ENCODE measurements around the gene FAM229A. TPM values are rescaled to one million over a fixed set of nuclear protein-coding genes. Genes with fewer than 3 reads are reported as not detected.
"Not testable (repeated sequence)": the region's sequence is repeated elsewhere in the genome, so short reads cannot be mapped to it uniquely, and the experiment has no call there.

The FAM229A gene
- total RNA-seq, 1 donor, result 2.5 TPM

DNA sequence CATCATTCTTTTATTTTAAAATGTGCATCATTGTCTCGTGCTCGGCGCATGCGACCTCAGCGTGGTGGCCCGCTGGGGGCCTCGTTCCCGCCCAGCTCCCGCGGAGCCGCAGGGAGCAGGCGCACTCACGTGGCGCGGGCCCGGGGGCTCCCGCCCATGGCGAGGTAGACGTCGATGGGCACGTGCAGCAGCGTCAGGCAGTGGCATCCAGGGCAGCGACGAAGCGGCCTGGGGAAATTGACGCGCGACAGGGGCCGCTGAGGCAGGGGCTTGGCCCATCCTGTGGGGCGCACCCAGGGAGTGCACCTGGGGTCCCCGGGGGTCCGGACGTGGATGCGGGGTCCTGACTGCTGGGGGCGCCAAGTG is 994 bp downstream of the FAM229A start:
- no peak overlapping the region for H2AFZ ChIP-seq (ENCODE audit: low read length)
- TF ChIP-seq, protein P1, sequence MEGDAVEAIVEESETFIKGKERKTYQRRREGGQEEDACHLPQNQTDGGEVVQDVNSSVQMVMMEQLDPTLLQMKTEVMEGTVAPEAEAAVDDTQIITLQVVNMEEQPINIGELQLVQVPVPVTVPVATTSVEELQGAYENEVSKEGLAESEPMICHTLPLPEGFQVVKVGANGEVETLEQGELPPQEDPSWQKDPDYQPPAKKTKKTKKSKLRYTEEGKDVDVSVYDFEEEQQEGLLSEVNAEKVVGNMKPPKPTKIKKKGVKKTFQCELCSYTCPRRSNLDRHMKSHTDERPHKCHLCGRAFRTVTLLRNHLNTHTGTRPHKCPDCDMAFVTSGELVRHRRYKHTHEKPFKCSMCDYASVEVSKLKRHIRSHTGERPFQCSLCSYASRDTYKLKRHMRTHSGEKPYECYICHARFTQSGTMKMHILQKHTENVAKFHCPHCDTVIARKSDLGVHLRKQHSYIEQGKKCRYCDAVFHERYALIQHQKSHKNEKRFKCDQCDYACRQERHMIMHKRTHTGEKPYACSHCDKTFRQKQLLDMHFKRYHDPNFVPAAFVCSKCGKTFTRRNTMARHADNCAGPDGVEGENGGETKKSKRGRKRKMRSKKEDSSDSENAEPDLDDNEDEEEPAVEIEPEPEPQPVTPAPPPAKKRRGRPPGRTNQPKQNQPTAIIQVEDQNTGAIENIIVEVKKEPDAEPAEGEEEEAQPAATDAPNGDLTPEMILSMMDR (IDR thresholded peaks at IDR 0.05; ENCODE audit: extremely low read depth, low read depth, low read length), result no peak
- H3K27me3 ChIP-seq (ENCODE audit: insufficient read depth, low read length), result no peaks in the 10 kb centered on the region
- no peak overlapping the region for H3K27ac ChIP-seq (ENCODE audit: low read depth, low read length)
- peak overlapping the region; percentile 80 for H3K4me2 ChIP-seq (ENCODE audit: insufficient read depth, low read length)
- peaks cover 24% of the 10 kb centered on the region for H3K36me3 ChIP-seq (ENCODE audit: insufficient read depth, low read length)
- no peak for DNase-seq (ENCODE audit: insufficient read length, low spot score, missing footprints)
- H3K9me3 ChIP-seq (ENCODE audit: low read depth, low read length), result no peaks in the 10 kb centered on the region
- H3K4me3 ChIP-seq (ENCODE audit: insufficient read depth, low read length), result peak overlapping the region; percentile 71
- H4K20me1 ChIP-seq (ENCODE audit: insufficient read depth, low read length), result peaks cover 8% of the 10 kb centered on the region
- H3K4me1 ChIP-seq (ENCODE audit: insufficient read depth, low read length), result peaks cover 8% of the 10 kb centered on the region
- no peaks in the 10 kb centered on the region for H3K79me2 ChIP-seq (ENCODE audit: insufficient read depth, low read length)

DNA sequence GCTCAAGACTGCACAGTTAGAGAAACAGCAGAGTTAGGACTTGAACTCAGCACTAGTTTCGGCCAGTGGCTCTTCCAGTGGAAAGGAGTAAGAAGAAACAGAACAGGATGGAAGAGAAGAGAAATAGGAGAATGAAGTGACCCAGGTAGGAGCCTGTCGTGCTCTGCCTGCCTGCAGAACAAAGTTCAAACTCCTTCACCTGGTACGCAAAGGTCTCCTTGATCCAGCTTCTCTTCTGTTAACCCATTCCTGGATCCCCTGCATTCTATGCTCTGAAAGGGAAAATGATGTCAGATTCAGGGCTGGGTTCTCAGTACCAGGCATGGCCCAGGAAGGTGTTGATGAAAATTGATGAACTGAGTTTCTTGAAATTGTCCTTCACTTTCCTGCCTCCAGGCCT is 3.9 kb downstream of the FAM229A start:
- Histone ChIP-seq H3K27me3 (ENCODE audit: insufficient read depth, low read length) (no peaks in the 10 kb centered on the region), H3K36me3 (ENCODE audit: insufficient read depth, low read length) (peaks cover 8% of the 10 kb centered on the region), H3K4me2 (ENCODE audit: insufficient read depth, low read length) (no peak overlapping the region), H3K79me2 (ENCODE audit: insufficient read depth, low read length) (no peaks in the 10 kb centered on the region), H3K27ac (ENCODE audit: low read depth, low read length) (no peak overlapping the region), H4K20me1 (ENCODE audit: insufficient read depth, low read length) (peaks cover 4% of the 10 kb centered on the region), H3K4me3 (ENCODE audit: insufficient read depth, low read length) (no peak overlapping the region), H3K4me1 (ENCODE audit: insufficient read depth, low read length) (peaks cover 17% of the 10 kb centered on the region), H2AFZ (ENCODE audit: low read length) (no peak overlapping the region), H3K9me3 (ENCODE audit: low read depth, low read length) (no peaks in the 10 kb centered on the region)
- DNase-seq (ENCODE audit: insufficient read length, low spot score, missing footprints), result peak; percentile 42
- TF ChIP-seq, protein P1 (IDR thresholded peaks at IDR 0.05; ENCODE audit: extremely low read depth, low read depth, low read length), result no peak

DNA sequence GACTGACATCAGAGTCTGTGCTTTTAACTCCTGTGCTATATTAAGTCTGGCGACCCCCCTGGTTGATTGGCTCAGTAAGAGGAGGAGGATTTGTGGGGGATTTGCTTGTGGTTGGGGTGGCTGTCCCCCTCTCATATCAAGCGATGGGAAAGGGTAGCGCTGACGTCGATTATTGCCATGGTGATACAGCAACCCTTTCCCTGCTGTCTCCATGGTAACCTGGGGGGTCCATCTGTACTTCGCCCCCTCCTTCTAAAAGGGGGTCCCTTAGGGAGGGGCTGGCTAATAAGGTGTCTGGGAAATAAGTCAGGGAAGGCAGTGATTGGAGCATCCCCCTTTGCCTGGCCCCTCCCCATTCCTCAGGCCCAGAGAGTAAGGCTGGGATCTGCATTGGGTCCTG is 4.7 kb downstream of the FAM229A start:
- no peak overlapping the region for H3K4me3 ChIP-seq (ENCODE audit: insufficient read depth, low read length)
- no peaks in the 10 kb centered on the region for H3K27me3 ChIP-seq (ENCODE audit: insufficient read depth, low read length)
- no peak overlapping the region for H3K4me2 ChIP-seq (ENCODE audit: insufficient read depth, low read length)
- peaks cover 22% of the 10 kb centered on the region for H3K4me1 ChIP-seq (ENCODE audit: insufficient read depth, low read length)
- no peaks in the 10 kb centered on the region for H3K79me2 ChIP-seq (ENCODE audit: insufficient read depth, low read length)
- H3K9me3 ChIP-seq (ENCODE audit: low read depth, low read length), result no peaks in the 10 kb centered on the region
- peaks cover 5% of the 10 kb centered on the region for H3K36me3 ChIP-seq (ENCODE audit: insufficient read depth, low read length)
- no peak overlapping the region for H2AFZ ChIP-seq (ENCODE audit: low read length)
- DNase-seq (ENCODE audit: insufficient read length, low spot score, missing footprints), result peak; percentile 44
- no peak overlapping the region for H3K27ac ChIP-seq (ENCODE audit: low read depth, low read length)
- H4K20me1 ChIP-seq (ENCODE audit: insufficient read depth, low read length), result peaks cover 1% of the 10 kb centered on the region
- TF ChIP-seq, protein P1 (IDR thresholded peaks at IDR 0.05; ENCODE audit: extremely low read depth, low read depth, low read length), result no peak

DNA sequence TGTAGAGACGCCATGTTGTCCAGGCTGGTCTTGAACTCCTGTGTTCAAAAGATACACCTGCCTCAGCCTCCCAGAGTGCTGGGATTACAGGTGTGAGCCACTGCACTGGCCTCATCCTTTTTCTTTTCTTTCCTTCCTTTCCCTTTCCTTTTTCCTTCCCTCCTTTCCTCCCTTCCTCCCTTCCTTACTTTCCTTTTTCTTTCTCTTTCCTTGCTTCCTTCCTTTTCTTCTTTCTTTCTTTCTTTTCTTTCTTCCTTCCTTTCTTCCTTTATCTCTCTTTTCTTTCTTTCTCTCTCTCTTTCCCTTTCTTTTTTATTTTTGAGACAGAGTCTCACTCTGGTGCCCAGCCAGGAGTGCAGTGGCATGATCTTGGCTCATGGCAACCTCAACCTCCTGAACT is 5.8 kb downstream of the FAM229A start:
- DNase-seq (ENCODE audit: insufficient read length, low spot score, missing footprints), result no peak
- Histone ChIP-seq H3K27ac (ENCODE audit: low read depth, low read length) (no peak overlapping the region), H2AFZ (ENCODE audit: low read length) (no peak overlapping the region), H3K4me1 (ENCODE audit: insufficient read depth, low read length) (peaks cover 27% of the 10 kb centered on the region), H3K79me2 (ENCODE audit: insufficient read depth, low read length) (no peaks in the 10 kb centered on the region), H4K20me1 (ENCODE audit: insufficient read depth, low read length) (no peaks in the 10 kb centered on the region), H3K36me3 (ENCODE audit: insufficient read depth, low read length) (peaks cover 5% of the 10 kb centered on the region), H3K4me2 (ENCODE audit: insufficient read depth, low read length) (no peak overlapping the region), H3K27me3 (ENCODE audit: insufficient read depth, low read length) (no peaks in the 10 kb centered on the region), H3K9me3 (ENCODE audit: low read depth, low read length) (no peaks in the 10 kb centered on the region), H3K4me3 (ENCODE audit: insufficient read depth, low read length) (no peak overlapping the region)
- TF ChIP-seq, protein P1 (IDR thresholded peaks at IDR 0.05; ENCODE audit: extremely low read depth, low read depth, low read length), result no peak

DNA sequence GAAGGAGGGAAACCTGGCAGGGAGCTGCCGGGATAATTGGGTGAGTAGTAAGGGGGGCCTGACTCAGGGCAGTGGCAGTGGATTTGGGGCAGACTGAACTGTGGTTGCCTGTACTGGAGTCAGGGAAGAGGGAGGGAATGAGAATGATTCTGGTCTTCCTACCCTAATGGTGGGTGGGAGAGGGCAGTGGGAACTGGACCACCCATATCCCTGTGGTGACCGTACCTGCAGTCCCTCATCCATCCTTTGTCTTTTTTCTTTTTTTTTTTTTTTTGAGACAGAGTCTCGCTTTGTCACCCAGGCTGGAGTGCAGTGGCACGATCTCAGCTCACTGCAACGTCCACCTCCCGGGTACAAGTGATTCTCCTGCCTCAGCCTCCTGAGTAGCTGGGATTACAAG is 6.5 kb downstream of the FAM229A start:
- not testable (repeated sequence) for DNase-seq (ENCODE audit: insufficient read length, low spot score, missing footprints); H3K27me3 ChIP-seq (ENCODE audit: insufficient read depth, low read length); H3K36me3 ChIP-seq (ENCODE audit: insufficient read depth, low read length); H4K20me1 ChIP-seq (ENCODE audit: insufficient read depth, low read length); H3K4me2 ChIP-seq (ENCODE audit: insufficient read depth, low read length); H3K9me3 ChIP-seq (ENCODE audit: low read depth, low read length); H3K27ac ChIP-seq (ENCODE audit: low read depth, low read length); H3K4me3 ChIP-seq (ENCODE audit: insufficient read depth, low read length); H3K79me2 ChIP-seq (ENCODE audit: insufficient read depth, low read length); H2AFZ ChIP-seq (ENCODE audit: low read length)
- peaks cover 27% of the 10 kb centered on the region for H3K4me1 ChIP-seq (ENCODE audit: insufficient read depth, low read length)

Measured in osteoblast (primary cell).